Mesenteric fat pad (tissue), 1 donor: ENCODE results near the gene APOLD1. TPM values are rescaled to one million over a fixed set of nuclear protein-coding genes. Genes with fewer than 3 reads are reported as not detected.
"Not testable (repeated sequence)": the region's sequence is repeated elsewhere in the genome, so short reads cannot be mapped to it uniquely, and the experiment has no call there.

Source experiments
- DNase-seq: peaks from one replicate; pipeline ENCODE4 v3.0.0-alpha.2; 2020; ENCODE audit warnings: low spot score
- microRNA-seq: library from miRNA; unstranded; fragments of <30 nt; microRNA quantifications from one replicate; pipeline ENCODE4 v1.2.0, GENCODE V29; 2020; ENCODE audit warnings: borderline number of aligned reads
- total RNA-seq: library from RNA; stranded (reverse); fragmentation: NEBNext Ultra II Directional; extraction: Animal tissue kit (Norgen Biotek cat#: 25700); gene quantifications from one replicate; pipeline ENCODE4 v1.2.1, GENCODE V29; 2021
- donor health status: DM: yes; HTN: yes; CAD: no.

Gene APOLD1
- total RNA-seq, 1 donor from 2014 or later = 165 TPM

- no peak for DNase-seq
Measured at GRCh38 chr12:12839003-12839395, 53.5 kb downstream of the APOLD1 start.

DNA sequence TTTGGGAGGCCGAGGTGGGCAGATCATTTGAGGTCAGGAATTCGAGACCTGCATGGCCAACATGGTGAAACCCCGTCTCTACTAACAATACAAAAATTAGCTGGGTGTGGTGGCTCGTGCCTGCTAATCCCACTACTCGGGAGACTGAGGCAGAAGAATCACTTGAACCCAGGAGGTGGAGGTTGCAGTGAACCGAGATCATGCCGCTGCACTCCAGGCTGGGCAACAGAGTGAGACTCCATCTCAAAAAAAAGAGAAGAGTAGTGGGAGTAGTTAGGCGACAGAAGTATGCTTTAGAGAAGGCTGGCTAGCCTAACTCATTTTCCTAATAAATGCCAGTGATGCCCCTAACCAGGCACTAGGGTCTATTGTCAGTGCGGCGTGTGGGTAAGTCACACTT is 54.0 kb downstream of the APOLD1 start:
- DNase-seq = not testable (repeated sequence)

- DNase-seq = no peak
Measured at GRCh38 chr12:12839873-12840579, 54.6 kb downstream of the APOLD1 start.

- no peak for DNase-seq
Measured at GRCh38 chr12:12840580-12840899, 55.1 kb downstream of the APOLD1 start.

Small RNA genes lying within 50 kb of the gene (microRNA-seq; reads per million reads assigned to microRNA genes)
- gene MIR613 = not detected

Other genes with a start within 250 kb of the APOLD1 start
- 15.9 TPM for gene DUSP16, start 222.8 kb upstream of the APOLD1 start, total RNA-seq
- gene CREBL2, start 173.8 kb upstream of the APOLD1 start, total RNA-seq = 44.0 TPM
- not detected for gene GPR19, start 89.5 kb upstream of the APOLD1 start, total RNA-seq
- 28.9 TPM for gene CDKN1B, start 68.3 kb upstream of the APOLD1 start, total RNA-seq
- 60.2 TPM for gene DDX47, start 27.7 kb downstream of the APOLD1 start, total RNA-seq
- gene GPRC5A, start 105.9 kb downstream of the APOLD1 start, total RNA-seq = 41.5 TPM
- gene GPRC5D, start 166.5 kb downstream of the APOLD1 start, total RNA-seq = not detected
- gene HEBP1, start 214.6 kb downstream of the APOLD1 start, total RNA-seq = 83.8 TPM